ENCODE data around the gene TMEM52. TPM values are rescaled to one million over a fixed set of nuclear protein-coding genes. Genes with fewer than 3 reads are reported as not detected.

Gene TMEM52
- total and polyA plus RNA-seq, 2 of the 13 experiments (the other 11 are each of a cell fraction or from before 2014, with no cell fraction given) = 13.2 to 18.7 TPM

DNA sequence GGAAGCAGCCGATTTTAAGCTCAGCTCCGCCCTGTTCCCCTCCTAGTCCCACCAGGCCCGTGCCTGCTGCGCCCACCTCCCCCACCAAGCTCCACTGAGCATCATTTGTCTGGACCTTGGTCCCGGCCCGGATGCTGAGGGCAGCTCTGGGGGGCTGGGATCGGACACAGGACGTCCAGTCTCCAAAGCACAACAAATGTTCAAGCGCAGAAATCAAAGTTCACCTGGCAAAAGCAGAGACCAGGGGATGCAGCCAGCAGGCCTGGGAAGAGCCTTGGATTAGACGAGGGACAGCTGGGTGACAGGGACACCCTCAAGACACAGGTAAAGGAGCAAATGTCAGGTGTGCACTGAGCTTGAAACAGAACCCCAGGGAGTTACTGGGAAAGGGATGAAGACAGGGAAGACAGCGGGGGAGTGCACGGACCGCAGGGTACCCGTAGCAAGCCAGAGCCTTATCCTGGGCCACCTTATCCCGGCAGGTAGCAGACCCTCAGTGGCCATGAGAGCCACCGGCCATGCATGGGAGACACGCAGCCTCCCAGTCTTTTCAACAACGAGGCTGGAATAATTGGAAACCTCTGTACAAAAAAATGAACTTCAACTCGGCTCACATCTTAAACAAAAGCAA lies 22.2 kb upstream of the TMEM52 start (continued):
- TF ChIP-seq ZKSCAN5 (CRISPR knock-in tag; IDR thresholded peaks at IDR 0.05) = no peak
- TF ChIP-seq TARDBP (CRISPR knock-in tag; IDR thresholded peaks at IDR 0.05) = peak; percentile 90; the same call in 1 of the 2 replicates
- TF ChIP-seq HIVEP1 (CRISPR knock-in tag; IDR thresholded peaks at IDR 0.05) = peak; percentile 51; the same call in 1 of the 2 replicates
- TF ChIP-seq, protein P1, sequence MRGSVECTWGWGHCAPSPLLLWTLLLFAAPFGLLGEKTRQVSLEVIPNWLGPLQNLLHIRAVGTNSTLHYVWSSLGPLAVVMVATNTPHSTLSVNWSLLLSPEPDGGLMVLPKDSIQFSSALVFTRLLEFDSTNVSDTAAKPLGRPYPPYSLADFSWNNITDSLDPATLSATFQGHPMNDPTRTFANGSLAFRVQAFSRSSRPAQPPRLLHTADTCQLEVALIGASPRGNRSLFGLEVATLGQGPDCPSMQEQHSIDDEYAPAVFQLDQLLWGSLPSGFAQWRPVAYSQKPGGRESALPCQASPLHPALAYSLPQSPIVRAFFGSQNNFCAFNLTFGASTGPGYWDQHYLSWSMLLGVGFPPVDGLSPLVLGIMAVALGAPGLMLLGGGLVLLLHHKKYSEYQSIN (CRISPR knock-in tag; IDR thresholded peaks at IDR 0.05; ENCODE audit: borderline replicate concordance) = no peak
- peak; percentile 92 for TF ChIP-seq SP5 (CRISPR knock-in tag; IDR thresholded peaks at IDR 0.05; ENCODE audit: borderline replicate concordance, low read depth)
- peak; percentile 59; the same call in 1 of the 2 replicates for TF ChIP-seq FOXJ3 (CRISPR knock-in tag; IDR thresholded peaks at IDR 0.05; ENCODE audit: borderline replicate concordance)
- no peak for TF ChIP-seq ZNF652 (CRISPR knock-in tag; IDR thresholded peaks at IDR 0.05; ENCODE audit: borderline replicate concordance, low read depth)
- TF ChIP-seq, protein P2, sequence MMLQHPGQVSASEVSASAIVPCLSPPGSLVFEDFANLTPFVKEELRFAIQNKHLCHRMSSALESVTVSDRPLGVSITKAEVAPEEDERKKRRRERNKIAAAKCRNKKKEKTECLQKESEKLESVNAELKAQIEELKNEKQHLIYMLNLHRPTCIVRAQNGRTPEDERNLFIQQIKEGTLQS (CRISPR knock-in tag; IDR thresholded peaks at IDR 0.05) = no peak
- TF ChIP-seq, protein P3, sequence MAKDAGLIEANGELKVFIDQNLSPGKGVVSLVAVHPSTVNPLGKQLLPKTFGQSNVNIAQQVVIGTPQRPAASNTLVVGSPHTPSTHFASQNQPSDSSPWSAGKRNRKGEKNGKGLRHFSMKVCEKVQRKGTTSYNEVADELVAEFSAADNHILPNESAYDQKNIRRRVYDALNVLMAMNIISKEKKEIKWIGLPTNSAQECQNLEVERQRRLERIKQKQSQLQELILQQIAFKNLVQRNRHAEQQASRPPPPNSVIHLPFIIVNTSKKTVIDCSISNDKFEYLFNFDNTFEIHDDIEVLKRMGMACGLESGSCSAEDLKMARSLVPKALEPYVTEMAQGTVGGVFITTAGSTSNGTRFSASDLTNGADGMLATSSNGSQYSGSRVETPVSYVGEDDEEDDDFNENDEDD (CRISPR knock-in tag; IDR thresholded peaks at IDR 0.05; ENCODE audit: borderline replicate concordance) = peak; percentile 54; the same call in 1 of the 2 replicates
- no peak for TF ChIP-seq ARHGAP35 (CRISPR knock-in tag; IDR thresholded peaks at IDR 0.05; ENCODE audit: borderline replicate concordance)
- TF ChIP-seq ZNF225 (CRISPR knock-in tag; IDR thresholded peaks at IDR 0.05) = no peak
- TF ChIP-seq ZNF543 (CRISPR knock-in tag; IDR thresholded peaks at IDR 0.05) = no peak; the same call in 1 of the 2 replicates
- TF ChIP-seq, protein P4, sequence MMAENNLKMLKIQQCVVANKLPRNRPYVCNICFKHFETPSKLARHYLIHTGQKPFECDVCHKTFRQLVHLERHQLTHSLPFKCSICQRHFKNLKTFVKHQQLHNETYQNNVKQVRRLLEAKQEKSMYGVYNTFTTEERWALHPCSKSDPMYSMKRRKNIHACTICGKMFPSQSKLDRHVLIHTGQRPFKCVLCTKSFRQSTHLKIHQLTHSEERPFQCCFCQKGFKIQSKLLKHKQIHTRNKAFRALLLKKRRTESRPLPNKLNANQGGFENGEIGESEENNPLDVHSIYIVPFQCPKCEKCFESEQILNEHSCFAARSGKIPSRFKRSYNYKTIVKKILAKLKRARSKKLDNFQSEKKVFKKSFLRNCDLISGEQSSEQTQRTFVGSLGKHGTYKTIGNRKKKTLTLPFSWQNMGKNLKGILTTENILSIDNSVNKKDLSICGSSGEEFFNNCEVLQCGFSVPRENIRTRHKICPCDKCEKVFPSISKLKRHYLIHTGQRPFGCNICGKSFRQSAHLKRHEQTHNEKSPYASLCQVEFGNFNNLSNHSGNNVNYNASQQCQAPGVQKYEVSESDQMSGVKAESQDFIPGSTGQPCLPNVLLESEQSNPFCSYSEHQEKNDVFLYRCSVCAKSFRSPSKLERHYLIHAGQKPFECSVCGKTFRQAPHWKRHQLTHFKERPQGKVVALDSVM (CRISPR knock-in tag; IDR thresholded peaks at IDR 0.05) = no peak
- 0 out of 2 replicates have a peak, but pooled peaks have one; percentile 13 for TF ChIP-seq ZFP41 (CRISPR knock-in tag; IDR thresholded peaks at IDR 0.05; ENCODE audit: borderline replicate concordance)
- TF ChIP-seq, protein P5, sequence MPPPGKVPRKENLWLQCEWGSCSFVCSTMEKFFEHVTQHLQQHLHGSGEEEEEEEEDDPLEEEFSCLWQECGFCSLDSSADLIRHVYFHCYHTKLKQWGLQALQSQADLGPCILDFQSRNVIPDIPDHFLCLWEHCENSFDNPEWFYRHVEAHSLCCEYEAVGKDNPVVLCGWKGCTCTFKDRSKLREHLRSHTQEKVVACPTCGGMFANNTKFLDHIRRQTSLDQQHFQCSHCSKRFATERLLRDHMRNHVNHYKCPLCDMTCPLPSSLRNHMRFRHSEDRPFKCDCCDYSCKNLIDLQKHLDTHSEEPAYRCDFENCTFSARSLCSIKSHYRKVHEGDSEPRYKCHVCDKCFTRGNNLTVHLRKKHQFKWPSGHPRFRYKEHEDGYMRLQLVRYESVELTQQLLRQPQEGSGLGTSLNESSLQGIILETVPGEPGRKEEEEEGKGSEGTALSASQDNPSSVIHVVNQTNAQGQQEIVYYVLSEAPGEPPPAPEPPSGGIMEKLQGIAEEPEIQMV (CRISPR knock-in tag; IDR thresholded peaks at IDR 0.05; ENCODE audit: low read depth) = peak; percentile 53; the same call in 1 of the 2 replicates
- TF ChIP-seq, protein P6, sequence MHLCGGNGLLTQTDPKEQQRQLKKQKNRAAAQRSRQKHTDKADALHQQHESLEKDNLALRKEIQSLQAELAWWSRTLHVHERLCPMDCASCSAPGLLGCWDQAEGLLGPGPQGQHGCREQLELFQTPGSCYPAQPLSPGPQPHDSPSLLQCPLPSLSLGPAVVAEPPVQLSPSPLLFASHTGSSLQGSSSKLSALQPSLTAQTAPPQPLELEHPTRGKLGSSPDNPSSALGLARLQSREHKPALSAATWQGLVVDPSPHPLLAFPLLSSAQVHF (CRISPR knock-in tag; IDR thresholded peaks at IDR 0.05) = no peak; the same call in 1 of the 2 replicates
- TF ChIP-seq DR1 (CRISPR knock-in tag; IDR thresholded peaks at IDR 0.05) = peak; percentile 44; the same call in 1 of the 2 replicates
- TF ChIP-seq ZNF207 (IDR thresholded peaks at IDR 0.05; ENCODE audit: borderline replicate concordance) = no peak
- TF ChIP-seq MIER3 (CRISPR knock-in tag; IDR thresholded peaks at IDR 0.05; ENCODE audit: borderline replicate concordance) = peak; percentile 82; the same call in 1 of the 2 replicates
- TF ChIP-seq KDM6A (CRISPR knock-in tag; IDR thresholded peaks at IDR 0.05; ENCODE audit: low read depth) = peak; percentile 98
- TF ChIP-seq RAD21 (CRISPR knock-in tag; IDR thresholded peaks at IDR 0.05) = peak; percentile 61
- TF ChIP-seq SMYD3 (CRISPR knock-in tag; IDR thresholded peaks at IDR 0.05) = no peak; the same call in 1 of the 2 replicates
- TF ChIP-seq REPIN1 (CRISPR knock-in tag; IDR thresholded peaks at IDR 0.05; ENCODE audit: borderline replicate concordance, low read depth) = peak; percentile 81
